ENCODE results near the gene RNF157. TPM values are rescaled to one million over a fixed set of nuclear protein-coding genes. Genes with fewer than 3 reads are reported as not detected.

Gene RNF157
- total RNA-seq, 4 donors from 2014 or later, result 8.1 to 67.1 (median 23.9) TPM

DNA sequence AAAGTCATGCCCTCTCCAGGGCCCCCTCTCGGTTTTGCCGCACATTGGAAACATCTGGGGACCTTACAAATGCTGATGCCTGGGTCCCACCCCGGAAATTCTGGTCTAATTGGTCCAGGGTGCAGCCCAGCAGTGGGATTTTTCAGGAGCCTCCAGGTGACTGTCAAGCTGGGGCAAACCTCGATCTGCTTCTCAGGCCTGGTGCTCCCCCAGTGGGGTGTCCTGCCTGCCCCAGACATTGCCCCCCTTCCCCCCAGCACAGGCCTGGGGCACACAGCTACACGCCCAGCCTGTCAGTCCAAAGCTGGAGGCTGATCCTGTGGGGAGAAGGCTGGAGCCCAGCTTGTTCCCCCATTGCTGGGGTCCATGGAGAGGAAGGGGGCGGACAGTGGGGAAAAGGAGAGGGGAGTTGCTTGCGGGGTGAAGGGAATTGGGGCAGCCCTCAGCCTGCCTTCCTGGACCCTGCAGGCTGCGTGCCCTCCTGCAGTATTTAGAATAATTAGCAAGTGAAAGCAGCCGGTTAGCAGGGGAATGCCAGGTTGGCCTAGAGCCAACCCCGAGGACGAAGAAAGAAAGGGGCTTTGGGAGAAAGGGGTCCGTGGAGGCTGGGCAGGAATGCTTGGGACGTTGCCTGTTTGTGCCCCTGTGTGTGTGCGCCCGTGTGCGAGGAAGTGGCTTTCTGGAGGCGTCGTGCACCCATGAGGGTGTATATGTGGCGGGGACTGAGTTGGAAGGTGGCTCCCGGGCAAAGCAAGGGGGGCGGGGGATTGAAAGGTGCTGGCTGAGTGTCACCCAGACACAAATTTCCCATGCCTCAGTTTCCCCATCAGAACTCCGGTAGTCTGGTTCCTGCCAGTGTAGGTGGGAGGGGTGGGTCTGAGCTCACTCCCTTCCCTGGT is 105.1 kb downstream of the RNF157 start:
- no peak for TF ChIP-seq CTCF (IDR thresholded peaks at IDR 0.05; ENCODE audit: low read depth)

DNA sequence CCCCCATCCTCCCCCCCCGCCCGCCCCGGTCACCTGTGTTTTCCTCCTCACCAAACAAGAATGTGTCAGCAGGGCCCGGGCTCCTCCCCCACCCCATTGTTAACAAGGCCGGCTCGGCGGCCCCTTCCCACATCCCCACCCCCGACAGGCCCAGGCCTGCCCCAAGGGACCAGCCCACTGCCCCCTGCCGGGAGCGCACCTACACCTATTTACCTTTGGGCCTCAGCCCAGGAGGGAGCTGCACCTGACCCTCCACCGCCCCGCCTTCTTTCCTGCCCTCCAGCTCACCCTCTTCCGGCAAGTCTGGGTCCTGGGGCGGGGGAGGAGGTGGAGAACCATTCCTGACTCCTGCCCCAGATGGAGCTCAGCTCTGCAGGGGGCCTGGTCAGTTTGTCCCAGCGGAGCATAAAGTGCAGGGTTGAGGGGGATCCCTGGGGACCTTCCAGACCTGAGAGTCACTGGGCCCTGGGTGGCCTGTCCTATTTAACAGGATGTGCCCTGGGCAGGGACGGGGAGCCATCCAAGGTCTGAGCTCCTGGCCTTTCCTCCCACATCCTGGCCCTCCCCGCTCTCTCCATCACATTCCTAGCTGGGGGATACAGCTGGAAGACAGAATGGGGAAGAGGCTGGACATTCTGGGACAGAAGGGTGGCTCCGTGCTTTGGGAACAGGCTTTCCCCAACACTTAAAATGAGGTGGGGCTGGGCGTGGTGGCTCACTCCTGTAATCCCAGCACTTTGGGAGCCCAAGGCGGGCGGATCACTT is 107.5 kb downstream of the RNF157 start:
- no peak for TF ChIP-seq CTCF (IDR thresholded peaks at IDR 0.05; ENCODE audit: low read depth)

GRCh38 chr17:76131692-76132573 is 108.4 kb downstream of the RNF157 start:
- TF ChIP-seq CTCF (IDR thresholded peaks at IDR 0.05; ENCODE audit: low read depth), result no peak

DNA sequence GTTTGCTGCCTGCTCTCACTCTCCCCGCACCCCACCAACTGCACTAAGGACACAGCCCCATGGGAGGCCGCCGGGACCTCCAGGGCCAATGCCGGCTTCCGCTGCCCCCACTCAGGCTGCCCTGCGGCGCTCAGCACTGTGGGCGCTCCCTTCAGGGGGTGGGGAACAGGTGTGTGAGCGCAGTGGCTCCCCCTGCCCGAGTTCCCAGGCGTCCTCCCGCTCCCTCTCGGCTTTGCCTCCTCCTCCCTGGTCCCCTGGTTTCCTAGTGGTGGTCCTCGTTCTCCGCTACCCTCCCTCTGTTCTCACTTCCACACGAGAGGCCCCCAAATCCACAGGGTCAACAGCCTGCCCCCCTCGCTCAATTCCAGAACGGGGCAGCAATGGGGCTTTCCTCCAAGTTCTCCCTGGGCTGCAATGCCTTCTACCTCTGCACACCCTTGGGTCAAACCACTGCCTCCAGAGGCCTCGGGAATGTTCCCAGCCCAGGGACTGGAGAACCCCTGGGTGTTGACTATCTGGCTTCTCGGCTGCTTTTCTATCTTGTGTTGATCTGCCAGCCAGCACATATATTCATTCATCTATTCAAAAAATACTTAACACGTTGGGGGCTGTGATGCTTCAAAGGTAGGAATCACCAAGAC is 109.1 kb downstream of the RNF157 start:
- TF ChIP-seq CTCF (IDR thresholded peaks at IDR 0.05; ENCODE audit: low read depth), result no peak

DNA sequence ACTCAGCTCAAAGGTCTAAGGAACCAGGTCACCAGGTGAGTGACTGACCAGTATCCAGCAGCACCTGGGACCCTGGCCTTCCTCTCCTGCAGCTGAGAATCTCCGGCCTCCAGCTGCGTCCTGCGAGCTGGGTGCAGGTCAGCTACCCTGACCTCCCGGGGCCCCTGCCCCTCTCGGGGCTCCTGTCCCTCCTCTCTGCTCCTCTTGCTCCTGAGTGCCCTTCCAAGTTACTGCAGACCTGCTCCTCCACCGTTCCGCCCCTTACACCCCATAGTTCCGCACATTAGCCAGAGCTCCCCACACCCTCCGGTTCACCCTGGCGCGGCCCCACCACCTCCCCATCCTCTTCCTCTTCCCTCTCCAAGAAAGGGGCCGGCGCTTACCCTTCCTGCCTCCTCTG is 109.8 kb downstream of the RNF157 start:
- no peak for TF ChIP-seq CTCF (IDR thresholded peaks at IDR 0.05; ENCODE audit: low read depth)

DNA sequence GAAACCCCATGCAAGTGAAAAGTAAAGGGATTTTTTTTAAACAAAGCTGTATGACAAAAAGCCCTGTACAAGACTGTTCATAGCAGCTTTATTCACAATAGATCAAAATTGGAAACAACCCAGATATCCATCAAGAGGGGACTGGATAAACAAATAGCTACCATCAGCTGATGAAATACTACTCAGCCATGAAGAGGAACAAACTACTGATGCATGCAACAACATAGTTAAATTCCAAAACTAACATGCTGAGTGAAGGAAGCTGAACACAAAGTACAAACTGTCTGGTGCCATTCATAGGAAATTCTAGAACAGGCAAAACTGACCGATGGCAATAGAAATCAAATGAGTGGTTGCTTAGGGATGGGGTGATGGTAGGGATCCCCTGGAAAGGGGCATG is 114.4 kb downstream of the RNF157 start:
- no peak for TF ChIP-seq CTCF (IDR thresholded peaks at IDR 0.05; ENCODE audit: low read depth)
